Measurements from ENCODE around the gene AK5.

Gene AK5

DNA sequence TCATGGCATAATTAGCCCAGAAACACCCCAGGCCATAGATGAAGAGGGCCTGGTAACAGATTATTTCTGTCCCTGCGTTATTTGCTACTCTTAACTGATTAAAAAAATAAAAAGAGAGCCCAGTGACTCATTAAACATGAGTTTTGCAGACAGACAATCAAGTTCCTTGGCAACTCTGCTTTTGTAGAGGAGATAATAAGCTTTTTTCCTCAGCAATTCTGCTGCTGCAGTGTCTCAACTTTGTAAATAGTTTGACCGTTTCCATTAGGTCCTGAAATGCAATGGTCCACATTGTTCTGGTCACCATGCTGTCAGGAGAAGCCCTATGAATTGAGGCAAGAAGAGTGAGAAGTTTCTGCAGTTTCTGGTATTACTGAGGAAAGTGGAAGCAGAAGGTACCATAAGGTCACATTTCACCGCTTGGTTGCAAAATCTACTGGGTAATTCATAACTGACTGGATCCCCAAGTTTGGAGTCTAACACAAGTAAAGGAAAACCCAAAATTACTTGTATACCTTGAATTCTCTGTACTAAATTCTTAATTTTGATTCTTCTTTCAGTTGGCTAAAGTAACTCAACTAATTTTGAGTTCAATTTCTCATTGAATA is 261.1 kb downstream of the AK5 start:
- no peak for DNase-seq (ENCODE audit: low spot score)

- no peak for DNase-seq (ENCODE audit: low spot score)
These were observed 262.1 kb downstream of the AK5 start for GRCh38 chr1:77543822-77544448.

- DNase-seq (ENCODE audit: low spot score), result no peak
These were observed 263.0 kb downstream of the AK5 start for GRCh38 chr1:77544845-77545244.

GRCh38 chr1:77545970-77546369 is 264.2 kb downstream of the AK5 start:
- DNase-seq (ENCODE audit: low spot score), result no peak

DNA sequence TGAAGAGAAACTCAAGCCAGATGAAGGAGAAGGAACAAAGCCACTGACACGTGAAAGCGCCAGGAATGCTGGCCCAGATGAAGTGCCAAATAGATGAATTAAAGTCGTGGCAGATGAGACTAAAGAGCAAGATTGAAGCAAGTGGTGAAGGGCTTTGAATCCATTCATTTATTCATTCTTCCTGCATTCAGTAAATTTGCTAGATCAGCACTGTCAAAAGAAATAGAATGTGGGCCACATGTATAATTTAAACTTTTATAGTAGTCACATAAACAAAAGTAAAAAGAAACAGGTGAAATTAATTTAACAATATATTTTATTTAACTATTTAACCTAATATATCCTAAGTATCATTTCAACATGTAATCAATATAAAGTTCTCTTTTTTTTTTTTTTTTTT is 265.1 kb downstream of the AK5 start:
- no peak for DNase-seq (ENCODE audit: low spot score)

- DNase-seq (ENCODE audit: low spot score), result no peak
These were observed 266.5 kb downstream of the AK5 start for GRCh38 chr1:77548285-77548684.

DNA sequence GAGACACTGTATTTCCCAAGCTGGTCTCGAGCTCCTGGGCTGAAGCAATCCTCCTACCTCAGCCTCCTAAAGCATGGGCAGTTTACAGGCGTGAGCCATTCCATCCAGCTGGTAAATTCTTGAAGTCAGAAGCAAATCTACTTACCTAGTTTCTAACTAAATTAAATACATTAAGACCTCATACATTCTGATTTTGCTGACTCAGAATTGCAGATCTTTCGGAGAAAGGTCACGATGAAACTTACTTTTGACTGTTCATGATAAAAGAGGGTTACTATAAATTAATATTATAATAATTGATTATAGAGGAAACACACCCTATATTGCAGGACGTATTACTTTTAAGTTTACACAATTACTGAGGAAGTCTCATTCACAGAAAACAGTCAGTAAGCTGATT is 268.3 kb downstream of the AK5 start:
- no peak for DNase-seq (ENCODE audit: low spot score)

- DNase-seq (ENCODE audit: low spot score), result no peak
These were observed 270.8 kb downstream of the AK5 start for GRCh38 chr1:77552626-77553025.

DNA sequence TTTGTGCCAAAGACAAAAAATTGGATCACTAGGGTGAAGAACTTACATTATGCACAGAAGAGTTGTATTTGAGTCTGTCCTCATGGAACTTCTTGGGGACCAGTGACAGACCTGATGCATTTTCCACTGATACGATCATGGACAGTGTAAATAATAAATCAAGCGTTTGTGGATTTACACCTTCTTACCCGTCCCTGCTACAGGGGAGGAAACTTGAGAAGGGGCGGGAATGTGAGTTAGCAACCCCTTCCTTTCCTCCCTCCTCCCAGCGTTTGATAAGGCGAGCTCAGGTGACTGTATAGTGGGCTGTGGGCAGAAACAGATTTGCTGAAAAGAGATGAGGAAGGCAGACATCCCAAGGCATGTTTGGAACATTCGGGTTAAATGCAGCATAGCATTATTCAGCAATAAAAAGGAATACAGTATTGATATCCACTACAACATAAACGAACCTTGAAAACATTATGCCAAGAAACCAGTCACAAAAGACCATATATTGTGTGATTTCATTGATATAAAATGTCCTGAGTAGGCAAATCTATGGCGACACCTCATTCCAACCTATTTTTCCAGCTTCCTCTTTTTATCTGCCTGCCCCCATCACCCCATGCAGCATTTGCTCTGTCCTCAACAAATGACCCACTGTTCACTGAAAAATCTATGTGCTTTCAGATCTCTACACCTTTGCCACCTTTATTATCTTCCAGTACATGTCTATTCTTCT is 271.9 kb downstream of the AK5 start:
- DNase-seq (ENCODE audit: low spot score), result no peak

DNA sequence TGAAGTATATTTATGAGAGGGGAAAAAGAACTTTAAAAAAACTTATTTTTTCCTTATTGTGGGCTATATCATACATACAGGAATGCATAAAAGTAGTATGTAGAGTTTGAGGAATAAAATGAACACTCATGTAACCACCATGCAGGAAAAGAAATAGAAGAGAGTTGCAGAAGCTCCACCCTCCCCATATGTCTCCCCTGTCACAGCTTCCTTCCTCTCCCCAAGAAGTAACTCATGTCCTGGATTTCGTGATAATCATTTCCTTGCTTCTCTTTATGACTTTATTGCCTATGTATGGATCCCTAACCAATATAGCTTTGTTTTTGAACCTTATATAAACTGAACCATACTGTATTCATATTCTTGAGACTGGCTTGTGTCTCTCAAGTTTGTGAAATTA is 274.2 kb downstream of the AK5 start:
- DNase-seq (ENCODE audit: low spot score), result no peak

DNA sequence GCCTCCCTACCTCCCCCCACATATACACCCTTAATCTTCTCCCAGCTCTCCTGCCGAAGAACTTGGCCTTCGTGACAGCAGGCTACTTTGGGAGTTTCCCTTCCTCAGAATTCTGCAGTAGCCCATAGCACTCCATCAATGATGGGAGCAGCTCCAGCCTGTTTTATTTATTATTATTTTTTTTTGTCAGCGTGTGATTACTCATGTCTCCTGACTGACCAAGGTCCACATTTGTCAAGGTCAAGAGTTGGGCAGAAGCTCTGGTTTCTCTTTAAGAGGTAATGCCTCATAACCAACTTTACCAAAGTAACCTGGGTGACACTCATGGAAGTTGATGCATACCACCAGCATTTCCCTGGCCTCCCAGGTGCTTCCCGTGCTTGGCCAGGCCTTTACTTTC is 275.2 kb downstream of the AK5 start:
- DNase-seq (ENCODE audit: low spot score), result no peak

GRCh38 chr1:77558591-77559164 is 276.9 kb downstream of the AK5 start:
- DNase-seq (ENCODE audit: low spot score), result no peak

DNA sequence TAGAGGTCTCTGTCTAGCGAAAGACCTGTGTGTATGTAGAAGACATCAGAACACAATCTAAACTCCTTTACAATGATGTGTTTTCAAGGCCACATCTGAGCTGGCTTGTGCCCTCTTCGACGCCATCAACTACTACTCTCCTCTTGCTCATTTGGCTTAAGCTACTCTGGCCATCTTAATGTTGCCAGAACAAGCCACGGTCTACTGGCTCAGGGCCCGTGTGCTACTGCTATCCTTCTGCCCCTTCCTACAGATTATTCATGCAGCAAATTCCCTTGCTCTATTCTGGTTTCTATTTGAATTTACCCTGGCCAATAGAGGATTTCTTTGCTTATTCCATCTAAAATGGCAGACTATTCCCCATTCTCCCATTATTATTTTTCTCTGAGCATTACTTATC is 278.9 kb downstream of the AK5 start:
- no peak for DNase-seq (ENCODE audit: low spot score)

DNA sequence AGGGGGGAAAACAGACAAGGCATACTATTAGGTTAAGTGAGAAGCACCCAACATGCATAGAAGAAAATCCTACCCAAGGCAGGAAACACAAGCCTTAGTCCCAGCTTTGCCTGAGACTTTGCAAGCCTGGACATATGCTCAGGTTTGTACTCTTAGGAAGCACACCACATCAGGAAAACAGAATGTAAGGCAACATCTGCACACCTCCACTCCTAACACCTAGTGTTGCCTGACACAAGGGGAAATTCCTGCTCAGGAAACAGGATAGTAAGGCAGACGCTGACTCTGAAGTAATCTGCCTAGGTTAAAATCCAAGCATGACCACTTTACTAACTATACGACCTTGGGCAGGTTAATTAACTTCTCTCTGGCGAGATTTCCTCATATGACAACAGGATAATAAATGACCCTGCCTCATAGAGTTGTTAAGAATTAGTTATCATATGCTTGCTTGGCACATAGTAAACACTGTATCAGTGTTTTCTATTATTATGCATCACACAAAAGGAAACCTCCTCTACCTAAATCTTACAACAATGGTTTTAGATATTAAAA is 280.9 kb downstream of the AK5 start:
- DNase-seq (ENCODE audit: low spot score), result no peak

DNA sequence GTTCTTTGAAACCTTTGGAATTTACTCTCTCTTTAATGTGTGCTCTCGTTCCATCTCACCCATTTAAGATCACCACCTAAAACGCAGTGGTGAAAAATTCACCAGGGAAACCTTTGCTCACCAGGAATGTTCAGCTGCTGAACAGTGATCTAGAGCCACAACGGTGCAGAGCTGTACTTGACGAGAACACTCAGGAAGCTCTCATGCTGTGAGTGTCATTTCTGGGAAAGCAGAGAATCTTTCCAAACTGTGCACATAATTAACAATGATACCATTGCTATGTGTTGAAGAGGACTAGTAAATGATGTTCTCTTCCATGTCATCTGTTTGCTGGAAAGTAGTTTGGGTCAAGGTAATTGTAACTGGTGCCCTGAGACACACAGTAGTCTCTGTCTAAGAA is 283.5 kb downstream of the AK5 start:
- DNase-seq (ENCODE audit: low spot score), result no peak

DNA sequence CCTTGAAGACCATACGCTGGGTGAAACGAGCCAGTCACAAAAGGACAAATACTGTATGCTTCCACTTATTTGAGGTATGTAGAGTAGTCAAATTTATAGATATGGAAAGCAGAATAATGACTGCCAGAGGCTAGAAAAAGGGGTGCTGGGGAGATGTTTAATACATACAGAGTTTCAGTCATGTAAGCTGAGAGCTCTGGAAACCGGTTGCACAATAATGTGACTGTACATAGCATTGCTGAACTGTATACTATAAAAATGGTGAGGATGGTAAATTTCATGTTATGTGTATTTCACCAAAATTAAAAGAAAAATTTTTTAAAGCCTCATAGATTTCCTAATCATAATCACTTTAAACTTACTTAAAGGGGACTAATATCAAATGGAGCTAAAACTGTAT is 289.8 kb downstream of the AK5 start:
- no peak for DNase-seq (ENCODE audit: low spot score)

- DNase-seq (ENCODE audit: low spot score), result no peak
These were observed 297.7 kb downstream of the AK5 start for GRCh38 chr1:77579547-77579946.

DNA sequence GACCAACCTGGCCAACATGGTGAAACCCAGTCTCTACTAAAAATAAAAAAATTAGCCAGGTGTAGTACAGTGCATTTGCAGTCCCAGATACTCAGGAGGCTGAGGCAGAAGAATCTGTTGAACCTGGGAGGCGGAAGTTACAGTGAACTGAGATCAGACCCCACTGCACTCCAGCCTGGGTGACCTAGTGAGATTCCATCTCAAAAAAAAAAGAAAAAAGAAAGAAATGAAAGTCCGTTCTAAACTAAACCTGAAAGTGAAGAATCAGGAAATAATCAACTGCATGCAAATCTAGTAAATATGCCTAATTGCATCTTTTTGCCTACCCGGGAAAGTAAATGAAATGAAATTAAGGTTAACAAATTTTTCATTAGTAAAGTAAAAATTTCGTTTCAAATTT is 301.1 kb downstream of the AK5 start:
- no peak for DNase-seq (ENCODE audit: low spot score)

- DNase-seq (ENCODE audit: low spot score), result no peak
These were observed 301.7 kb downstream of the AK5 start for GRCh38 chr1:77583483-77583882.

- DNase-seq (ENCODE audit: low spot score), result no peak
These were observed 303.1 kb downstream of the AK5 start for GRCh38 chr1:77584884-77585283.

GRCh38 chr1:77585610-77586314 is 303.9 kb downstream of the AK5 start:
- DNase-seq (ENCODE audit: low spot score), result no peak

DNA sequence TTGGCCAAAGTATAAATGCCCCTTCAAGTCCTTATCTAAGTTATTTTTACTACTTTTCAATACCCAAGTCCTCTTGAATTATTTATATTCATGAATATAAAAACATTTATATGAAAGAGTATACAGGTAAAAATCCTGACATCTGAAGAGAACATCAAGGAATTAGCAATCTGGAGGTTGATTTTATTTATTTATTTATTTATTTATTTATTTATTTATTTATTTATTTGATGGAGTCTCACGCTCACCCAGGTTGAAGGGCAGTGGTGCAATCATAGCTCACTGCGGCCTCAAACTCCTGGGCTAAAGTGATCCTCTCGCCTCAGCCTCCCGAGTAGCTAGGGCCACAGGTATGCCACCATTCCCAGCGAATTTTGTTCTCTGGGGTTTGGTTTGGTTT is 307.4 kb downstream of the AK5 start:
- no peak for DNase-seq (ENCODE audit: low spot score)
